Measurements from ENCODE around the gene REXO5.
"Not testable (repeated sequence)": the region's sequence is repeated elsewhere in the genome, so short reads cannot be mapped to it uniquely, and the experiment has no call there.

The REXO5 gene, protein sequence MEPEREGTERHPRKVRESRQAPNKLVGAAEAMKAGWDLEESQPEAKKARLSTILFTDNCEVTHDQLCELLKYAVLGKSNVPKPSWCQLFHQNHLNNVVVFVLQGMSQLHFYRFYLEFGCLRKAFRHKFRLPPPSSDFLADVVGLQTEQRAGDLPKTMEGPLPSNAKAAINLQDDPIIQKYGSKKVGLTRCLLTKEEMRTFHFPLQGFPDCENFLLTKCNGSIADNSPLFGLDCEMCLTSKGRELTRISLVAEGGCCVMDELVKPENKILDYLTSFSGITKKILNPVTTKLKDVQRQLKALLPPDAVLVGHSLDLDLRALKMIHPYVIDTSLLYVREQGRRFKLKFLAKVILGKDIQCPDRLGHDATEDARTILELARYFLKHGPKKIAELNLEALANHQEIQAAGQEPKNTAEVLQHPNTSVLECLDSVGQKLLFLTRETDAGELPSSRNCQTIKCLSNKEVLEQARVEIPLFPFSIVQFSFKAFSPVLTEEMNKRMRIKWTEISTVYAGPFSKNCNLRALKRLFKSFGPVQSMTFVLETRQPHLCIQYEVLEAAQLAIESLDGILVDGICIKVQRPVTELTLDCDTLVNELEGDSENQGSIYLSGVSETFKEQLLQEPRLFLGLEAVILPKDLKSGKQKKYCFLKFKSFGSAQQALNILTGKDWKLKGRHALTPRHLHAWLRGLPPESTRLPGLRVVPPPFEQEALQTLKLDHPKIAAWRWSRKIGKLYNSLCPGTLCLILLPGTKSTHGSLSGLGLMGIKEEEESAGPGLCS

DNA sequence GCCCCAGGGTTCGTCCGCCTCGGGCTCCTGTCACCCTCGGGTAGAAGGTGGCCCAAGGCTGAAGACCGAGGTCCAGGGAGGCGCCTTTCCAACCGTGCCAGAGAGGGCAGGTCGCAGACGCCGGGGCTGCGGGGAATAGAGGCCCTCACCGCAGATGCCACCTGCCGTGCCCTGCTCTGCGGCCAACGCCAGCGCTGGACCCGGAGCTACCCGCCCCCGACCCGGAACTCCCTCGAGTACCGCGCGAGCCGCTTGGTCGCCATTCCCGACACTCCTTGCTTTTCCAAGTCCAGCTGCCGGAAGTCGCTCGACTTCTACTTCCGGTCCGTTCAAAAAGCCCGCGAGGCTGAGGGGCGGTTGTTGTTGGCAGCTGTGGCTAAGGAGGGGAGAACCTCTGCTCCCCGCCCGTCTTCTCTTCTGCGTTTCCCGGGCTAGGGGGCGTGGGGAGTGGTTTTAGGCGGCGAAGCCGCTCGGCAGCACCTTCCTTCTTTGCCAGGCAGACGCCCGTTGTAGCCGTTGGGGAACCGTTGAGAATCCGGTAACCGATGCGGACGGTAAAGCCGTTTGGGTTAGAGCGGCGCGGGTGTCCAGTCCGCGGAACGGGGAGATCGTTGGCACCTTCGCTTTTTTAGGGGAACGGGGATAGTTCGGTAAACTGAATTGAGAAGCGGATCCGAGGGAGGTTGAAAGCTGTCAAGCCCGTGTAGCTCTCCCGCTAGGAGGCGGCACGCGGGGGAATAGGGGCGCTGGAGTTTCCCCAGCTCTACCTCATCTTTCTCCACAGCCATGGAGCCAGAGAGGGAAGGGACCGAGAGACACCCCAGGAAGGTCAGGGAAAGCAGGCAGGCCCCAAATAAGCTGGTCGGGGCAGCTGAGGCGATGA is at the start of gene REXO5, which contains the start of gene ERI2:
Gene REXO5 (plus strand): TSS at position 360 of the 883 bp plus-strand sequence. CDS start 427 bp downstream, at position 787.
Gene ERI2 (minus strand): TSS at position 305 of the 883 bp plus-strand sequence. CDS start 42 bp downstream, at position 263.
- peak; percentile 88 for DNase-seq

DNA sequence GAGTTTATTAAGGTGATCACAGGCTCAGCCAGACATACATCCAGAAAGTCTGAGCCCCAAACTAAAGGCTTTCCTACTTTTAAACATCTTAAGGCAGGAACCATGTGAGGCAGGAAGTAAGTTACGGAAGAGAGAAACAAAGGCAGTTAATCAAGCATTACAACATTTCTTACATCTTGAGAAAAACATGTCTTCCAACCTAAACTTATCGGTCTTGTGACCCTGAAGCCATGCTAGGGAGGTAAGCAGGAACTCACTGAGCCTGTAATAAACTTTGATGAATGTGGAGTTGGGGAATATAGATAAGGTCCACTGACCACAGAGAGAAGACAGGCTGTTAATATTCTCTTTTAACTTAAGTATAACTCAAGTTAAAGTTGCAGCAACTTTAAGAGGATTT is 46.0 kb upstream of the REXO5 start:
- DNase-seq, result no peak

DNA sequence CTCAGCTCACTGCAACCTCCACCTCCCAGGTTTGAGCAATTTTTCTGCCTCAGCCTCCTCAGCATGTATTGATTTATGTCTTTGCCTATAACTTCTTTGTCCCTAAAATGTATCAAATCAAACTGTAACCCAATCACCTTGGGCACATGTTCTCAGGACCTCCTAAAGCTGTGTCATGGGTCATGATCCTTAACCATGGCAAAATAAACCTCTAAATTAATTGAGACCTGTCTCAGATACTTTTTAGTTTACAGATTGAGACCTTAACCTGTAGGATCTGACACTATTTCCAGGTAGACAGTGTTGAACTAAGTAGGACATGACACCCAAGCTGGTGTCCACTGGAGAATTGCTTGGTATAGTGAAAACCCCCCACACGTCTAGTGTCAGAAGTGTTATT is 45.2 kb upstream of the REXO5 start:
- DNase-seq, result no peak

DNA sequence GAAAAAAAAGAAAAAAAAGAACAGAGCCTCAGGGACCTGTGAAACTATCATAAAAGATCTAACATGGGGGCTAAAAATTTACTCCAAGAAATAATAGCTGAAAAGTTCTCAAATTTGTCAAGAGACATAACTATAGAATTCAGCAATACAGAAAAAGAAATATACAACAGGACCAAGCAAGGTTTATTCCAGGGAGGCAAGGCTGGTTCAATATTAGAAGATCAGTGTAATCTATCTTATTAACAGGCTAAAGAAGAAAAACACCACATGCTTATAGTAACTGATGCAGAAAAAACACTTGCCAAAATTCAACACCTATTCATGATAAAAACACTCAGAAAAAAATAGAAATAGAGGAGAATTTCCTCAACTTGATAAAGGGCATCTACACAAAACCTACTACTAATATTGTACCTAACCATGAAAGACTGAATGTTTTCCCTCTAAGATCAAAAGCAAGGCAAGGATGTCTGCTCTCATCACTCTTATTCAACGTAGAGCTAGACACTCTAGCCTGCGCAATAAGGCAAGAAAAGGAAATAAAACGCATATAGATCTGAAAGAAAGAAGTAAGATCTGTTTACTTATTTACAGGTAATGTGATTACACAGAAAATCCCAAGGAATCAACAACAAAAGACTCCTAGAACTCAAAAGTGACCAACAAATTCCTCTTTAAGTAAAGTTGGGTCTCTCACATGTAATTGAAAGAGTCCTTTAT is 43.8 kb upstream of the REXO5 start:
- DNase-seq, result no peak

DNA sequence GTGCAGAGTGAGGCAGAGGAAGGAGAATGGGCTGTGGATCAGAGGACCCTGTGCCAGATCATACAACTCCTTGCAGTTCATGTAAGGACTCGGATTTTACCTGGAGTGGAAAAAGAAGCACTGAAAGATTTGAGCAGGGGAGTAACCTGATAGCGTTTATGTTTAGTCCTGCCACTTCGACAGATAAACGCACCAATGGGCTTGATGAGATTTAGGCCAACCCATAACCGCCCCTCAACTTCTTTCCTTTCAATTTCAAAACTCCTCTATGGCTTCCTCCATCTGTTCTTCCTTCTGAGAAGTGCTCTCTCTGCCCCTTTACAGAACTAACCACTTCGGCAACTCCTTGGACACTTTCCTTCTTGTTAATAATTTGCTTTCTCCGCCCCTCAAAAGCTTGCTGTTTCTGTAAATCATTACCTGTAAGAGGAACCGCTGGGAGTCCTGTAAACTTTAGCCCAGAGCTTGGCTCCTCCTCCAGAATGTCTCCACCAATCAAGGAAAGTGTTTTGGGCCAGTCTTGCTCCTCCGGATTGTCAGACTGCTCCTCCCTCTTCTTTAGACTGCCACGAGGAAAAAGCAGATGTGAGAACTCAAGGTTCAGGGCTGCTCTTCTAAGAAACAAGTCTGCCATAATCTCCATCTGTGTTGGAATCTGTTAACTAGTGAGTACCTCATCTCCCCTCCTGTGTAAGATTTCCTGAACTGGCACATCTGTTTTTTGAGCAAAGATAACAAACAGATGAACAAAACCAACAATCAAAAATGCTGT is 42.7 kb upstream of the REXO5 start, which contains the start of gene ACSM3:
Gene ACSM3 (plus strand): TSS at position 554 of the 772 bp plus-strand sequence. CDS start 6,021 bp downstream, outside the sequence.
- DNase-seq, result peak; percentile 66

DNA sequence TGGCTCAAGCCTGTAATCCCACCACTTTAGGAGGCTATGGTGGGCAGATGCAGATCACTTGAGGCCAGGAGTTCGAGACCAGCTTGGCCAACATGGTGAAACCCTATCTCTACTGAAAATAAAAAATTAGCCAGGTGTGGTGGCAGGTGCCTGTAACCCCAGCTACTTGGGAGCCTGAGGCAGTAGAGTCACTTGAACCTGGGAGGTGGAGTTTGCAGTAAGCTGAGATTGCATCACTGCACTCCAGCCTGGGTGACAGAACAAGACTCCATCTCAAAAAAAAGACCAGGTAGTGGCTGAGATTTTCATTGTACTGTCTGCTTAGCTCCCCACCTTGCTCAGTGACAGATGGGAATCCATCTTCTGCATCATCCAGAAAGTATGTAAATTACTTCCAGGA is 41.9 kb upstream of the REXO5 start:
- not testable (repeated sequence) for DNase-seq

DNA sequence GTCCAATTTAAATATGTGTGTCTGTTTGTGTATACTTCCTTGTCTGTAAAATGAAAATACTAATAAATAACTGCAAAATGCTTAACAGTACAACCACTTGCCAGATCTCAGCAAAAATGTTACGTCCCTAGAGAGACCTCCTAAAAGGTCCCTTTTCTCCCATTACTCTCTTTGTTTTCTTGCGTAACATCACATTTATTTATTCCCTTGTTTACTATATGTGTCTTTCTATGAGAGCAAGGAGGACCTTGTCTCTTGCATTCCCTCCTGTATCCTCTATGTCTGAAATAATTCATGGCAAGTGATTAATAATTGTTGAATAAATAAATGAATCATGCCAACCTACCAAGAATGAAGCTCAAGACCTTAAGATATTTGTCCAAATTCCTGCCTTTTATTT is 40.6 kb upstream of the REXO5 start:
- DNase-seq, result no peak

DNA sequence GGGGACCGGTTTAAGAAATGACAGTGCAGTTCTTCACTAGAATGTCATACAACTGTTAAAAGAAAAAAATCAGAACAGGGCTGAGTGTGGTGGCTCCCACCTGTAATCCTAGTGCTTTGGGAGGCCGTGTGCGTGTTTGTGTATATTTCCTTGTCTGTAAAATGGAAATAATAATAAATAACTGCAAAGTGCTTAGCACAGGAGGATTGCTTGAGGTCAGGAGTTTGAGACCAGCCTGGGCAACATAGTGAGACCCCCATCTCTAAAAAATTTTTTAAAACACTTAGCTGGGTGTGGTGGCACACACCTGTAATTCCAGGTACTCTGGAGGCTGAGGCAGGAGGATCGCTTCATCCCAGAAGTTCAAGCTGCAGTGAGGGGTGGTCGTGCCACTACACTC is 40.0 kb upstream of the REXO5 start:
- DNase-seq, result no peak

DNA sequence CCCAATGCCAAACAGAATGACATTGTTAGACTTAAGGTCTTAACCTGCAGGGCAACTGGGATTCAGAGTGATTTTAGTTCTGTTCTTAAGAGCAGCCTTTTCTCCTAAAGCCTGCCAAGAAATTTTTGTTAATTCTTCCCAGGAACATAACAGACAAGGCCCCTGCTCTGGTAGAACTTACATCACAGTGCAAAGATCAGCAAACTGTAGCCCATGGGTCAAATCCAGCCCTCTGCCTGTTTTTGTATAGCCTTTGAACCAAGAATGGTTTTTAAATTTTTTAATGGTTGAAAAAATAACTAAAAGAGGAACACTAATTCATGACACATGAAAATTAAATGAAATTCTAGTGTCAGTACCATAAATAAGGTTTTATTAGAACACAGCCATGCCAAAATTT is 38.8 kb upstream of the REXO5 start:
- DNase-seq, result no peak

DNA sequence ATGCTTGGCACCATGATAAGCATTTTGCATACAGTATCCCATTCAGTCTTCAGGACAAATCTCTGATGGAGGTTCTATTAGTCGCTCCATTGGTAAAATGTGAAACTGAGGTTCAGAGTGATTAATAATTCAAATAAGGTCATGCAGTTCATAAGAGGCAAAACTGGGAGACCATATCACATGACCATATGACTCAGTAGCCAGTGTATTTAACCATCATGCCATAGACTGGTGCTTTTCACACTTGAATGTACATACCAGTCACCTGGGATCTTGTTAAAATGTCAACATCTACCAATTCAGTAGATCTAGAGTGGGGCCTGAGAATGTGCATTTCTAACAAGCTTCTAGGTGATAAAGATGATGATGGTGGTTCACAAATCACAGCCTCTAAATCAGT is 38.2 kb upstream of the REXO5 start:
- DNase-seq, result no peak

DNA sequence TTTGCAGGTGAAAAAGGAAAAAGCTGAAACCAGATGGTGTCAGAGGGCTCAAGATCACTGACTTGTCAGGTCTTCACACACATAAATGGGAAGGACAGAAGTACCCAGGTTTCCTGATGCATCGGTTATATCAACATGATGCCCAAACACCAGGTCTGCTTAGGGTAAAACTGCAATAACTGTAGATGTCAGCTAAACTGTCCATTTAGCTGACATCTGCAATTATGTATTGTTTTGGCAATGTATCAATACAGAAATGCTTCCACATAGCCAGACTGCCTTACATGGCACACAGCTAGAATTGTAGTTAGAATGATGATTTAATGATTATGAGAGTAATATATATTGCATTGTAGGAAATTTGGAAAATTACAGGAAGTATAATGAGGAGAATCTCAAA is 37.5 kb upstream of the REXO5 start:
- no peak for DNase-seq

DNA sequence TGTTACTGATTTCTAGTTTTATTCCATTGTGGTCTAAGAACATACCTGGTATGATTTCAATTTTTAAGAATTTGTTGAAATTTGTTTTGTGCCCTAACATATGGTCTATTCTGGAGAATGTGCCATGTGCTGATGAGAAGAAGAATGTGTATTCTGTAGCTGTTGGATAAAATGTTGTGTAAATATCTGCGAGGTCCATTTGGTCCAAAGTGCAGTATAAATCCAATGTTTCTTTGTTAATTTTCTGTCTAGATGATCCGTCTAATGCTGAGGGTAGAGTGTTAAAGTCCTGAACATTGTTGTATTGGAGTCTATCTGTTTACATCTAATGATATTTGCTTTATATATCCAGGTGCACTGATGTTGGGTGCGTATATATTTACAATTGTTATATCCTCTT is 32.6 kb upstream of the REXO5 start:
- DNase-seq, result no peak

DNA sequence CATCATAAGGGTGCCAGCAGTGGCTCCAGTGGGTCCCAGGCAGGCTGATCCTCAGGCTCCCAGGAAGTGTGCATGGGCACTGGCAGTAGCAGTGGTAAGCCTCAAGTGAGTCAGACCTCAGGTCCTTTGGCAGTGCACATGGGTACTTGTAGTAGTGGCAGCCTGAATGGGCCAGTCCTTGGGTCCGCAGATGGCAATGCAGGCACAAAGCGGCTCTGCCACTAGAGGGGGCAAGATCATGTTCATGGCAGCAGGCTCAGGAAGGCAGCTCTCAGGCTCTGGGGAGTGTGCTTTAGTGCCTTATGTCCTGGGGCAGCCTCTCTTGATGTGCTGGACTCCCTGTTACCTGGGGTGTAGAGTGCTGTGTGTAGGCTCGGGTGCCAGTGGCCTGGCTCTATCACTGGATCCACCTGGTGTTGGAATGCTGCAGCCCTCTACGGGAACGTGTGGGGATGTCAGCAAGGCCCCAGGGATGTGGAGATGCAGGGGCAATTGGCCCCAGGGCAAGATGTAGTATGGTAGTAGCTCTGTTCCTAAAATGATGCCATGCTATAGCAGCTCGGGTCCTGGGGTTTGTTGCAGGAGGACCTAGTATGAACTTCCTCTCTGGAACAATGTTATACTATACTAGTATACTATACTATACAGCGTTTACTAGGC is 31.5 kb upstream of the REXO5 start:
- DNase-seq, result peak; percentile 83

DNA sequence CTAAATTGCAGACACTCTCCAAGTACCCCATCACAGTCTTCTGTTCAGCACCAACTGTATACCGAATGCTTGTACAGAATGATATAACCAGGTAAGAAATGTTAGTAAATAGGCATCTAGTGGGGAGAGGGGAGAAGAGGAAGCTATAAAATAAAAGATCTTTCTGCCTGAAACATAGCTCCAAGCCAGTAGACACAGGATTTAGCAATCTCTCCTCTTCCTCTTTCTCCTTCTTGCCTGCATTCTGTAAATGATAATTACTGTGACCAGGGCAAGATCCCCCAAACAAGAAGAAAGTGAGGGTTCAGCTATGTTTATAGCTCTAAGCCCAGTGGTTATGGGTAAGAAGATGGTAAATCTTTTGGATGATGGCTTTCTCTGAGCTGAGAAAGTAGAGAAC is 24.6 kb upstream of the REXO5 start:
- DNase-seq, result no peak

DNA sequence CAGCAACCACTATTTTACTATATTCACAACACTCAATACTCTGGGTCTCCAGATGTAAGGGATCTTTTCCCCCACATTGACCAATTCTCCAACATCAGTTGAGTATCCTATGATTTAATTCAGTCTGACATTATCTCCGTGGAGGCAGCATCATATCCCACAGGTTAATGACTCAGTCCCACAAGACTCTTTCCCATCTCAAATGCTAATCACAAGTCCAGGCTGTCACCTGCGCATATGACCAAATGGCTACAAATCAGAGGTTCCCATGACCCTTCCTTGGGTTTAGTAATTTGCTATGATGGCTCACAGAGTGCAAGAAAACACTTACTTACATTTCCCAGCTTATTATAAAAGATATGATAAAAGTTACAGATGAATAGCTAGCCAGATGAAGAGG is 23.9 kb upstream of the REXO5 start:
- no peak for DNase-seq

DNA sequence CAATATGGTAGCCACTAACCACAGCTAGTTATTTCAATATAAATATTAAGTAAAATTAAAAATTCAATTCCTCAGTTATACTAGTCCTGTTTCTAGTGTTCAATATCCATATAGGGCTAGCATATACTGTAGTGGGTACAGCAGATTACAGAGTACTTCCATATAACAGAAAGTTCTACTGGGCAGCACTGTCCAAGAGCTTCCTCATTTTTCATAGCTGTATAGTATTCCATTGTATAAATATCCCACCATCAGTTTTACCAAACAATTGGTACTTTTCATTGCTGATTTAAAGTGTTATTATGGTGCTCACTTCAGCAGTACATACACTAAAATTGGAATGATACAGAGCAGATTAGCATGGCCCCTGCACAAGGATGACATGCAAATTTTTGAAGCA is 22.1 kb upstream of the REXO5 start:
- no peak for DNase-seq

DNA sequence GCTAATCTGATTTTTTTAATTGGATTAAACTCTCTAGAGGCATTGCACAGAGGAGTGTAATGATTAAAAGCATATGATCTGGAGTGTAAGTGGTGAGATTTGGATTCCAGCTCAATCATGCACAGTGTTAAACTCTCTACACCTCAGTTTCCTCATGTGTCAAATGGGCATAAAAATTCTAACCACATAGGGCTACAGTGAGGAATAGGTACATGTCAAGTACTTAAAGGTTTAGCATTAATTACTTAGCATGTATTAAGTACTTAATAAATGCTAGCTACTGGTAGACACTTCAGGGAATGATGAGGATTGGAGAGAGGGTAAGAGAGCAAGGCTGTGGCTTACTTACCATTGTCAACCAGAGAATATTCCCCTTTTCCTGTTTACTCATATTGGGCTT is 17.2 kb upstream of the REXO5 start:
- no peak for DNase-seq

DNA sequence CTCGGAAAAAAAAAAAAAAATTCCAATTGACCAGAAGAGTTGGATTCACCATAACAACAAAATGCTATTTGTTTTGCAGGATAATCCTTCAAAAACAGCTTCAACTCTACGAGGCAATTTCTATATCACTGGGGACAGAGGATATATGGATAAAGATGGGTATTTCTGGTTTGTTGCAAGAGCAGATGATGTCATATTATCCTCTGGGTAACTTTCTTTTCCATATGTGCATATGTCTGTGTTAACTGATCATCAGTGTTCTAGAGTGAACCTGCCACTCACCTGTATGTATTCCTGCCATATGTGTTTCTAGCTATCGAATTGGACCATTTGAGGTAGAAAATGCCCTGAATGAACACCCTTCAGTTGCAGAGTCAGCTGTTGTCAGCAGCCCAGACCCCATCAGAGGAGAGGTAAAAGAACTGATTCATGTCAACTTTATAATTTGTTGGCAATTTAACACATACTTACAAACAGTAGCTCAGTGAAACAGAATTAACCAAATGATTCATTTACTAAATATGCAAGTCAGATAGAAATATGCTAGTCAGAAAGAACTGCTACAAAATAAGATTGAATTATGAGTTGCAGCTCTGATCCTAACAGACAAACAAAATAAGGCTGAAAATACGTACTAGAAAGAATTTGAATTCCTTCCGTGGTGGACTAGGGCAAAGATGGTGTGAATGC is 14.3 kb upstream of the REXO5 start:
- no peak for DNase-seq

DNA sequence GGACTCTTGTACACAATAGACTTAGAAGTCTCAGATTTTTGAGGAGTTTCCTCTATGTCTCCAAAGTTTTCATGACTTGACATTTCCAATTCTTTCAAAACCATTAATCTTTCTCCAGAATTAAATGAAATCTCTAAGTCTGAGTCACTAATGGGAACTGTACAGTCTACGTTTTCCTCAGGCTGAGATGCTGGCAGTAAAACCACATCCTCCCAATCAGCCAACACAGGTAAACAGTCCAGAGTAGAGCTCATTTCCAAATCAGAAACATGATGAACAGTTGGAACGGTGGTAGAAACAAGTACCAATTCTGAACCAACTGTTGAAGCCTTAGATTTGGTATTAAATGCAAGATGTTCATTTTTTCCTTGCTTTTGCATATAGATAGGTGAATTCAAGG is 8.0 kb upstream of the REXO5 start:
- DNase-seq, result no peak

DNA sequence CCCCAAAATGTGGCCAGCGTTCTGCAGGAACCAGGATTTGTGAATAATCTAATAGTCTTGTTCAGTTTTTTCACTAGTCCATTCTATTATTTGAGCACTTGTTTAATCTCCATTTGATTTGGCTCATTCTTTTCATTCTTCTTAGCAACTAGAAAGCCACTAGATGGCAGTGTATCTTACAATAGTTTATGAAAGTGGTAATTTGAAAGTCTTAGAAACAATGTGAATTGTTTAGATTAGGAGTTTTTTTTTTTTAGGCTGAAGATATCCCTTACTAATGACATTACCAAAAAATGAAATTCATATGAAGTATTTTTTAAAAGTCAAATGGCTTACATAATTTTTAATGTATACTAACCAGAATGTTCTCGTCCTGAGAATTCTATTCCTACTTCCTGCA is 6.7 kb upstream of the REXO5 start:
- no peak for DNase-seq

Data from stimulated activated CD8-positive, alpha-beta memory T cell treated with anti-CD3 and anti-CD28 coated beads, Interleukin-4, amount 100 ng/mL, for 48 hours (primary cell).